Gastrocnemius medialis (tissue), 4 donors: ENCODE results near the gene AMN1.

Source experiments
- CTCF ChIP-seq, 5 experiments: fragments of 450-650 bp in 3 of 5; fragments of 200-600 bp in 2 of 5; sonication (generic) in 2 of 5; IDR thresholded peaks in 4 of 5; conservative IDR thresholded peaks in 1 of 5; 1 replicate in 4 of 5; 2 replicates in 1 of 5; pipeline ENCODE4 v1.5.1; 2016 to 2019; ENCODE audit warnings: antibody characterized with exemption in 5 of 5, mild to moderate bottlenecking in 3 of 5, moderate library complexity in 3 of 5
- POLR2A ChIP-seq, 2 donors: fragments of 450-650 bp; IDR thresholded peaks; one replicate each; pipeline ENCODE4 v1.6.1; 2017; ENCODE audit warnings: antibody characterized with exemption in 2 of 2, mild to moderate bottlenecking in 2 of 2, moderate library complexity in 2 of 2

DNA sequence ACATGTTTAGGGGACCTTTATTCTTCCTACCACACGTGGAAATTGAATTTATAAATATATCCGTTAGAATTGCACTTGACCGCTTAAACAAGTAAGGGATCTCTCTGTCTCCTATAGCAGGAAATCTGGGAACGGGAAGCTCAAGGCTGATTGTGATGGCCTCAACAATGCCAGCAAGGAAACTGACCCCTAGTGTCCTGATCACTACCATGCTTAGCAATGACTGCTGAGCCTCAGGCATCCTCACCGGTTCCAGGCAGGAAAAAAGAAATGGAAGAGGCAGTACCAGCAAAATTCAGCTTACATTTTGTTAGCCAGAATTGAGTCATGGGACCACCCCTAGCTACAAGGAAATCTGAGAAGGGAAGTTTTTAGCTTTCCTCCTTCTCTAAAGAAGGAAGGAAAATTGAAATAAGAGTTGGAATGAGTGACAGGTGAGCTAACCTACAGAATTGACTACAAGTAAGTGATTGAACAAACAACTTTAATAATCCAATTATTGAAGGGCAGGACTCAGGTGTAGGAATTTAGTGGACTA, 43.9 kb upstream of the AMN1 start:
- TF ChIP-seq CTCF (IDR thresholded peaks at IDR 0.05 in 4 of 5, conservative IDR thresholded peaks at IDR 0.05 in 1 of 5) (no peak), POLR2A (IDR thresholded peaks at IDR 0.05) (no peak)
